NCI-H1694 (cell line): ENCODE data around the gene RTL1.

ENCODE experiments used
- DNase-seq: peaks from one replicate; lab custom pipeline; 2025; lab: John Stamatoyannopoulos, UW

RTL1 gene

DNA sequence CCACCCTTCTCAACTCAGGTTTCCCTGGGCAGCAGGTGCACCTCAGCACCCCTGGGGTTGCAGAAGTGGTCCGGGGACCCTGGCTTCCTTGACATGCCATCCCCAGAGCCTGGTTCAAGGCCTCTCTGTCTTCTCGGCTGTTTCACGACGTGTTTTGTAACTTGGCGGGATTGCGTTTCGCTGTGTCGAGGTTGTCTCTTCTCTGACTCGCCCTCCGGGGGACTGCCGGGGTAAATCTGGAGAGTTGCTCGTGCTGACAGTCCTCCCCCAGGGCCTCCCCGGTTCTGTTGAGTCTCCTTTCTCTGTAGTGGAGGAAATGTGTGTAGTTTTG, 52.0 kb downstream of the RTL1 start:
- no peak for DNase-seq

DNA sequence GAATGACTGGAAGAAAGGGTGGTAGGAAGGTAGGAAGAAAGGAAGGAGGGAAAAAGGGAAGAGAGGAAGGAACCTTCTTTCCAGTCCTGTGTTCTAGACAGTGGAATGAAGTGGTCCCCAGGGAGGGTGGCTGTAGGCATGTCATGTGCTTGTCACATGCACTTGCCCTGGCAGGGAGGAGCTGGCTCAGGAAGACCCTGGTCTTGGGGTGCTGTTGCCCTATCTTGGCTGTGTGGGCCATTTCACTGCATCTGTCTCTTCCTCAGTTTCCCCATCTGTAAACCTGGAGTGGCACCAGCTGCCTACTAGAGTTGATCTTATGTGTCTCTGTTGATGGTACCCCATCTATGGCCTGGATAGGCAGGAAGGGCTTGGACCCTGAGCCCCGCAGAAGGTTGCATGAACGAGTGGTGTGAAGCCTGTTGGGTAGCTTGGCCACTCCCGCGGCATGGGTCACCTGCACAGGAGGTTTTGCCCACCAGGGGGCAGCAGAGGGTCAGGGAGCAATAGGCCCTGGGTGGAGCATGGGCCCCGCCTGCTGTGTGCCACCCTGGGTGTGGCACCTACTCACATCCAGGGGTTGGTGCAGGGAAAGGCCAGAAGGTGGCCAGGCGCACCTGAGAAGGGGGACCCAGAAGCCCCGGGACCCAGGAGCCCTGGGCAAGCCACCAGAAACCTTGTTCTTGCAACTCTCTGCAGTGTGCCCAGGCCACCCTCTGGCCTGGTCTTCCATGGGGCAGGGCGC, 52.5 kb downstream of the RTL1 start:
- DNase-seq = peak; percentile 59

DNA sequence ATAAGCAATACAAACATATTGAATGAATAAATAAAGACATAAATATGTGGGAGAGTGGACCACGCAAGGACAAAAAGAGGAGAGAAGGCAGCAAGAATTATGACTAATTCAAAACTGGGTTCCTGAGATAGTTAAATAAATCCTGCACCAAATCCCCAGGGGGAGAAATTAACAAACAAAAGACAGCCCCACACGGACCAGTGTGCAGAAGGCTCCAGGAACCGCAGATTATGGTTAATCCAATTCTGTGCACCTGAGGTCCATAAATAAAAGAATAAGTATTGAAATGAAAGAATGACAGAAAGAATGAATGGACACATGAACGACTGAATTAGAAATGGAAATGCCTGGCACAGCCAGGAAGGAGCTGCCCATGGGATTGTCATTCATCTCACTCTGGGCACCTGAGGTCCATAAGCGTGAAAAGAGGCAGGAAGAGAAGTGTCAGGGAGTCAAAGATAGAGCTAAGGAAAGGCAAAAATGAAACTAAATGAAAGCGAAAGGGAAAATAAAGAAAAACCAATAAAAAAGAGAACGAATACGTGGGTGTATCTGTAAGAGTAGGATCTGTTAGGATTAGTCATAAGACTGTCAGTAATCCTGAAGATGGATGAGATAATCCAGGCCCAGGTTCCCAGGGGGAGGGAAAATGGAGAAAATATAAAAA, 54.3 kb downstream of the RTL1 start:
- no peak for DNase-seq

DNA sequence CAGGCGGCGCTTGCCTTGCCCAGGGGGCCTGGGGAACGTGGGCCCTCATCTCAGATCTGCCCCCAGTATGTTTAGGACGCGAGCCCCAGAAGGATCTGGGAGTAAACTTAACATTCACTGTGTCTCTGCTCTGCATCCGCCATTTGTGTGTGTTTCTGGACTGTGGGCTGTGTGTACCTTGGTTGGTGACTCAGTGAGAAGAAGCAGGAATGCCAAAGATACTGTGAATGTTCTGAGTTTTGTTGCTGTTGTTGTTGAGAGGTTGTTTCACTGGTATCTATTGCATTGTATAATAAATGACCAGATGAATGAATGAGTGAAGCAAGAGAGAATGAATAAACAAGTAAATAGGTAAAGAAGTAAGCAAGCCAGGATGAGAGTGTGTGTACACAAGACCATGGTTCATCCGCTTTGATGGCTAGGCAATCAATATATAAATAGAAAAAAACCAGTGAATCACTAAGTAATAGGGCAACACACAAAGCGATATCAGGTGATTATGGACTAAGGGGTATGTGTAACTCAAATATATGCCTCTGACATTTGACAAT, 57.1 kb downstream of the RTL1 start:
- no peak for DNase-seq

DNA sequence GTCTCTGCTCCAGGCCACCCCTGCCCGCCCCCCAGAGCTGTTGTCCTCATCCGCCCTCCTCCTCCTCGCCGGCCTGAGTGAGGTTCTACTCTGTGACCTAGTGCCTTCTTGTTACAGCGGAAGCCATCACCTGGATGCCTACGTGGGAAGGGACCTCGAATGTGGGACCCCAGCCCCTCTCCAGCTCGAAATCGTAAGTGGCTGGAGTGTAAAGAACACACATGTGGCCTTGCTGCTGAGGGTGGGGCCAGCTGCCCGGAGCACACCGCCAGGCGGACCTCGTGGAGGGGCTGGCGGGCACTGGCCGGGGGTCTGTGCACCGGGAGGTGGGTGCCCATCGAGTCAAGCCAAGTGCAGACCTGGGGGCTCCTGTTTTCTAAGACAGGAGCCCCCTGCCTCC, 58.2 kb downstream of the RTL1 start:
- no peak for DNase-seq

DNA sequence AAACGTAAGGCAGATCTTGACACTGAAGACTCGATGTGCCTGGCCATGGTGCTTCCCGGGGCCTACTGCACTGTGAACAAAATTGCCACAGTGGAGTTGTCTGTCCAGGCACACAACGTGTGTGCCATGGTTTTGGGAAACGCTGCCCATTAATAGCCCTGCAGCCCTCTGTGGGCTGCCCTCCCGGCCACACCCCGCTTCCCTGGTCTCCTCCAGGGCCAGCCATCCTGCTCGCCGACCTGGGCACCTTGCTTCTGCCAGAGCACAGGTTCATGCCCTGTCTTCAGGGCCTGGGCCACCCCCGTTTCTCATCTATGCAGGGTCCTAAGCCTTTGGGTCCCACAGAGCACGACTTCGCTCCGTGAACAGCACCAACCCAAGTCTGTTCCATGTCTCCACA, 58.7 kb downstream of the RTL1 start:
- no peak for DNase-seq

DNA sequence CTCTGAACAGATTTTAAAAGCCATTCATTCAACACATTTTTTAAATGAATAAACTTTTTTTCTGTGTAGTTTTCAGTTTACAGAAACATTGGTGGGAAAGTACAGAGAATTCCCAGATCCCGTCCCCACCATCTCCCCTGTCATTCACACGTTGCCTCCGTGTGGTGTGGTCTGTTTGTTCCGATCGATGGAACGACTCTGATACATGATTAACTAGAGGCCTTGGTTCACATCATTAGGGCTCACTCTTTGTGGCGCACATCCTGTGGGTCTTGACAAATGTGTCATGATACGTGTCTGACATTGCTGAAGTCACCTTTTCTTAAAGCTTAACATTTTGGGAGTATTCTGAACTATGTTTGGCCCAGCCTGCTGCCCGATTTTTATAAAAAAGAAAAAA, 59.1 kb downstream of the RTL1 start:
- no peak for DNase-seq

DNA sequence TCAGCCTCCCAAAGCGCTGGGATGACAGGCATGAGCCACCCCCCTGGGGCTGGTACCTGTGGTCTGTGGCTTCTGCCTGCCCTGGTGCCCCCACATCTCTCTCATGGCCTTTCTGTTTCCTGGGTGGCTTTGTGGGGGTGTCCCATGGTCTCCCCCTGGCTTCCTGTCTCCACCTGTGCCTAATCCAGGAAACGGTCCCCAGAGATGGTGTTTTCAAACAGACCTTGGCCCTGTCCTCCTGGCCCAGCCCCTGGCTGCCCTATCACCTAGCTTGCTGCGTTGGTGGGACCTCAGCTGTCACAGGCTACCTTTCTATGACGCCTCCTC, 59.5 kb downstream of the RTL1 start:
- DNase-seq = no peak

DNA sequence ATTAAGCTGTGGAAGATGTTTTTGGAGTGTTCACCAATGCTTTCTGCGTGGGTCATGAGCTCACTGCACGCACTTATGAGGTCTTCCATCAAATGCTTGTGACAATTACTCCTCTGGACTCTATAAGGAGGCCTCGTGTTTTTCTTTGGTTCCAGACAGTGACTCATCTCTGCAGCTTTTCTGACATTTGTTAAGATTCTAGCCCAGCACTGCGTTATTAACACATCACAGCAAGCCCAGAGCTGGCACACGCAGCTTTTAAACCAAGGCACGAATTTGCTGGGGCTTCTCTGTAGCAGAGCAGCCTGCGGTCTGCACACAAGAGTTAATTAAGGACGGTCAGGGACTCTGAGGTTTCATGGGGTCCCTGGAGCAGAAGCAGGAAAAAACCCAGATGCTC, 60.7 kb downstream of the RTL1 start:
- no peak for DNase-seq

DNA sequence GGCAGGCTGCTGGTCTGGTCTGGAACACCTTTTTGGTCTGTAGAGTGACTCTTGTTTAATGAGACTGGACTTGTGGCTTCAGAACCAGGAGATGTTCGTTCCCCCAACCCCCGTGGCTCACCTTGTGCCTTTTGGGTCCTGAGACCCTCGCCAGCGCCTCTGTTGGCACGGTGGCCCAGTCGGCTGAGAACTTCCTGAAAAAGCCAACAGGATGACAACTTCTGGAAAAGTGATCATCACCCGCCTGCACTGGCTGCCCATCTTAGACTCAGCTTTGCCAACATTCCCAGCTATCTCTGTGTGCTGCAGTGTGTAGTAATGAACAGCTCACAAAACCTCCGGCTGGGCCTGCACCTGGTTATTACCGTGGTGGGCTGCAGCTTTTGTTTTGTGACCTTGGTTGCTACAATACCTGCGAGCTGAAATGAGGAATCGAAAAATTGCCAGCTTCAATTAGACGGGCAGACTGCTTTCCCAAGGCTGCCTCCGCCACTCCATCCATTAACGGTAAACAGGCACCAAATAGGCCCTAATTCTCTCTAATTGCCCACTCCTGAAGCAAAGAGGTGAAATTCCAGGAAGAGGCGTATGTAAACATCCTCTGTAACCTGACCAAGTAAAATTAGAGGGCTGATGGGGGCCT, 61.6 kb downstream of the RTL1 start:
- no peak for DNase-seq

DNA sequence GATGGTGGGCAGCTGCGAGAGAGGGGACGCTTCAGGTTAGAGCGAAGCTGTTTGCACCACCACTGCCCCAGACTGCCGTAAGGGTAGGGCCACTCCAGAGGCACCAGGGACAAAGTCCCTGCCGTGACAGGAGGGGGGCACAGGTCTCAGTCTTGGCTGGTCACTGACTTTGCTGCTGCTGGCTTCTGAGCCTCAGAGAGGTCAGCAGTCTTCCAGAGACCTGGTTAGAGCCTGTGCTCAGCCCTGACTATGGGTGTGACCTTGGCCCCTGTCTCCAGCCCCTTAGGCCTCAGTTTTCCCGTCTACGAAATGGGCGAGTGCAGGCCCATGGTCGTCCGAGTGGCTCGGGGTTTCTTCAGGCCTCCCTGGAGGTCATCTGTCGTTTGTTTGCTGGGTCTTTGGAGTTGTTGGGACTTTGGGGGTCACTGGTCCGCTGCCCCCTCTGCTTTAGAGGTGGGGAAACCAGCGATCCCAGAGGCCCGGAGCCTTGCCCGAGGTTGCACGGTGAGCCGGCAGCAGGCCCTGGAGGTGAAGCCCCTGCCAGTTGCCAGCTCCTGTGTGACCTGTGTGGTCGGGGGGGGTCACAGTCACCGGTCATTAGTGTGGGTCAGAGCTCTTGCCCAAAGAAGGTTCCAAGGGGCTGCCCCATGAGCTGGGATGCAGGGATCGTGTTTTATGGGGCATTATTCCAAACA, 62.3 kb downstream of the RTL1 start:
- no peak for DNase-seq

DNA sequence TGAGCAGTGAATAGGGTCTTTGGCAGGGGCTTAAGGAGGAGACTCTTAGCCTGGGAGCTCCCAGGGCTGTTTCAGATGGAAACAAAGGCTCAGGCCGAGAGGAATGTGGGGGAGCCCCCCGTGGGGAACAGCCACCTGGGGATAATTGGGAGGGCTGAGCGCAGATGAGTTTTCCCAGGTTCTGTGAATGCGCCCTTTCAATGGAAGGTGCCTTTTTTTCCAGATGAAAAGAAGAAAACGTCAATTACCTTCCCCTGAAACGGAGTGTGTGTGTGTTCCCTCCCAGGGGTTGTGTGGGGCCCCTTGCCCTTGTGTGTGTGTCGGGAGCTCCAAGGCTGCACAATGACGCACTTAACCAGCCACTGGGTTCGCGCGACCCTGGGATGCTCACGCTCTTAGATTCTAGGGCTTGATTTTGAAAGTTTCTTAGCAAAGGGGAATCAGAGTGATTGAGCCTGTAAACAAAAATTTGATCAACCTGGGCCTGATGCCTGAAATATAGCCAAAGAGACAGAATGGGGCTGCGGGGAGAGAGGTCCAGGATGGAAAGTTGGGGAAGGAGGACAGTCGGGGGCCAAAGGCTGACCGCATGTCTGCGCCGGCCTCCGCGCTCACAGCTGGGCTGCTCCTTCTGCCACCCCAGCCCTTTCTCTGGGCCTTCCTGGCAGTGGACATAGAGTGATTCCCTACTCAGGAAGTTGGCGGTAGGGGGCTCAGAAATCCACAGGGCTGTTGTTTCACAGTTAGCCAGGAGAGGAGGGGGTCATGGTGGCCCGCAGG, 63.0 kb downstream of the RTL1 start:
- DNase-seq = no peak

DNA sequence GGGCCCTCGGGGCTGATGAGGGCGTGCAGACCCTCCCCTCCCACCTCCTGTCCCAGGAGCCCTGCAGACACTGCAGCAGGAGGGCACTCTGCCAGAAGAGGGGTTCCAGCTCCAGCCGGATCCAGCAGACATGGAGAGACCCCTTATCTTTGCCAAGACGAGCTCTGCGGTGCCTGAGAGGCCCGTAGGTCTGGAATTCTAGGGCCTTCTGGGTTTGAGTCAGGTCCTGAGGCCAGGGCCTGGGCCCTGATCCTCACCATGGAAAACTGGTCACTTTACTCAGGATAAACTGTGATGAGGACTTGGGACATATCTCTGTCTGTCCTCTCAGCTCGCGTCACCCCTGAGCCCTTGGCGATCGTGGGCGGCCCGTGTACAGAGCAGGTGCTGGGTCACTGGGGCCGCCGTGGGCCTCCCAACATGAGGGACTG, 63.8 kb downstream of the RTL1 start:
- no peak for DNase-seq

DNA sequence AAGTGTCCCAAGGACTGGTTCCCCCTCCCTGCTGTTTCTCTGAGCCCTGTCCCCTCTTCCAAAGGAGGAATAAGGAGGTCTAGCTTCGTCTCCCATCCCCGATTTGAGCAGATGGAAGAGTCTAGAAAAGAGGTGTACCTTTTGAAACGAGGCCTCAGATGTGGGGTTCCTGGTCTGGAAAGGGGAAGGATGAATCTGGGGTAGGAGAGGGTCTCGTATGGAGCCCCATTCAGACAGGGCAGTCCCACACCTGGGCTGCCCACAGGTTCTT, 64.3 kb downstream of the RTL1 start:
- DNase-seq = no peak

DNA sequence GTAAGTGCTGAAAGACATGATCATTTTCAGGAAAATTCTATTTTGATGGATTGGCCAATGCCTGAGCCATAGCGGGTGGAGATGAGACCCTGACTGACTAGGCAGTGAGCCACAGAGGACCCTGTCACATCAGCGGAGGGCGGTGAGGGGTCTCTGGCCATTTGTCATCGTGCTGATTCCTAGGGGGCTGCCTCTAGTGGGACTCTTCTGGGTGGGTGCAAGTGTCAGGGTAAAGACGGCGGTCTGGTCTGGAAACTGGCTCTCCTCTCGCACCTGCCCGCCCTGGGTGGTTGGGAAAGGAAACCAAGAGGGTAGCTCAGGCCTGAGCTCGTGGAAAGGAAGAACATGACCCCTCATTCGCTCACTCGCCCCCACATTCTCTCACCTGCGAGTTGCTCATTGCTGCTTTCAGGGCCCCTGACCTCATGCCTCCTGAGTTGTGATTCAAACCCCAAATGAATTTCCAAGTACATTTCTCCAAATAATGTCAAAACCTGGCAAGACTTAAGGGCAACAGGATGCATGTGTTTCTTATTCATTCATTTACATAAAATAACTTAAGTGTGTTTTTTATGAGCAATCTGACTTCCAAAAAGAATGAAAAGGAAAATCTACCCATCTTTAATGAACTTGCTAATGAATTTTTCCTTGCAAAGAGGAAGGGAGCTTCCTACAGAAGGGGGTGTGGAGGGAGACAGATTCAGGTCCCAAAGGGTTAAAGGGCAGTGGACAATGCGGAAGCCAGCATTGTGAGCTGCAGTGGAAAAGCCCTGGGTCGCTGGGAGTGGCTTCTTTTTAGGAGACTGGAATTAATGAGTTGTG, 64.8 kb downstream of the RTL1 start:
- no peak for DNase-seq

DNA sequence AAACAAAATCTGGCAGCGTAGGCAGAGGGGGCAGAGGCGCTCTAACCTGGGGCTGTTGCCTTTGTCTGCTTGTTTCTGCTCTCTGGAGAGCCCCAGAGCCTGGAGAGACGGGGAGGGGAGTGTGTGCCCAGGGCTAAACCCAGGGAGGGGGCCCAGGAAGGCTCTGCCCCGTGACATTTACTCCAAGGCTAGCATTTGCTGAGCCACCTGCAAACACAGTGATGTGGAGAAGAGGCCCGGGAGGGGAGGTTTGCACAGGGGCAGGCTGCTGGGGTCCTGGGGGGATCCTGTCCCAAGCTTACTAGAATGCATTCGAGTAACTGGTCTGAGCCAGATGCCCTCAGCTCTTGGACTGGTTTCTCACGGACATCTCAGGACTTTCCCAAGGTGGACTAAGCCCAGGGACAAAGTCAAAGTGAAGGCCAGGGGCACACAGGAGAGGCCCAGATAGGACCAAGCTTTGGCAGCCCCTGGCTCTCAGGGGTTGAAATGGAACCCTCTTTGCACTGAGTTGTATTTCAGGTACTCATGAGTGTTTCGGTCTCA, 65.6 kb downstream of the RTL1 start:
- DNase-seq = no peak

DNA sequence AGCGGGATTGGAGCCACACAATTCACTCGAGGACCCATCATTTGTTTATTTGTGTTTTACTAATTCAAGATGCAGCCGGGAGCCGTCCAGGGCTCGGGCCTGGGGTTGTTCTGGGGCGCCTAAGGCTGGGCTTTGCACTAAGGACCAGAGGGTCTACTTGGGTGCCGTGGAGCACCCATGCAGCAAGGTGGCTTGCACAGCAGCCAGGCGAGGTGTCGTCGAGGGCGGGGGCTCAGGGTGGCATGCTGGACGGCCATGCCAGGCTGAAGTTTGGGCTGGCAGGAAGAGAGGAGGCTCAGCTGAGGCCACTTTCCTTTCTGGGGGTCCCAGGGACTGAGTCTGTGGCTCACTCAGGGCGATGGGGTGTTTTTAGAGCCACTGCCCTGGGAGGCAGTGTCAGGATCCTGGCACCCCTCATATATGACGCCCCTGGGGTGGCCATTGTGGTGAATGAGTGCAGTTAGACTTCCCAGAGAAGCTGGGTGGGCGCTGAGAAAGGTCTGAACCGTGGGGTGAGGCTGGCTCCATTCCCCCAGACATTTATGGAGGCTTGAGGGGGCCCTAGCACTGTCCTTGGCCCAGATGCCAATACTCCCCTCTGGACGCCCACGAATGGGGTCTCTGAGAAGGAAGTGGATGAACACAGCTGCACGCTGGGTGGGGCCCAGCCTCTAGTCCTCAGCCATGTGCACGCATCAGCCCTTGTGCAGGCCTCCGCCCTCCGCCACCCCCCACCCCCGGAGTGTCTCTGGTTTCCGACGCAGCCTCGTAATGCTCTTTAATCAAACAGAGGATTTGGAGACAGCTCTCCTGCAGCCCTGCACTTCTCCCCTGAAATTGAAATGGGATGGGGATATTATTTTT, 66.3 kb downstream of the RTL1 start:
- DNase-seq = no peak

DNA sequence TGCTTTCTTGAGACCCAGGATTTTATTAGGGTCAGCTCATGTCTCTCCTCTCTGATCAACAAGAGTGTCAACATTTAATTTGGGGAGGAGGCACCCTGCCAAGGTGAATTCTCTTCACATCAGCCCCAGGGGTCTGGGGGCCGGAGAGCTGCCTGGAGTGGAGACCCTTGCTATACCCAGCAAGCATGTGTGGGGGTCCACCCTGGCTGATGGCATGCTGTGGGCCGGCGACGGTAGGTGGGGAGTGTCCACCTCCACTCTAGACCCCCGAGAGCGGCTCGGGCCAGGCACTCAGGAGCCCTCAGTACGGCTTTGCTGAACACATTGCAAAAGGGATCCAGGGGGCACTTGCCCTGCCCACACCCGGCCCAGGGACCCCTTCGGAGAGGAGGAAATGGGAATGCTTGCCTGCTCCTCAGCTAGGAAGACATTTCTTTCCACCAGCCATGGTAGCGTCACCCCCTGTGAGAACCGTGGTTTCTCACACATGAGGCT, 67.2 kb downstream of the RTL1 start:
- DNase-seq = no peak

DNA sequence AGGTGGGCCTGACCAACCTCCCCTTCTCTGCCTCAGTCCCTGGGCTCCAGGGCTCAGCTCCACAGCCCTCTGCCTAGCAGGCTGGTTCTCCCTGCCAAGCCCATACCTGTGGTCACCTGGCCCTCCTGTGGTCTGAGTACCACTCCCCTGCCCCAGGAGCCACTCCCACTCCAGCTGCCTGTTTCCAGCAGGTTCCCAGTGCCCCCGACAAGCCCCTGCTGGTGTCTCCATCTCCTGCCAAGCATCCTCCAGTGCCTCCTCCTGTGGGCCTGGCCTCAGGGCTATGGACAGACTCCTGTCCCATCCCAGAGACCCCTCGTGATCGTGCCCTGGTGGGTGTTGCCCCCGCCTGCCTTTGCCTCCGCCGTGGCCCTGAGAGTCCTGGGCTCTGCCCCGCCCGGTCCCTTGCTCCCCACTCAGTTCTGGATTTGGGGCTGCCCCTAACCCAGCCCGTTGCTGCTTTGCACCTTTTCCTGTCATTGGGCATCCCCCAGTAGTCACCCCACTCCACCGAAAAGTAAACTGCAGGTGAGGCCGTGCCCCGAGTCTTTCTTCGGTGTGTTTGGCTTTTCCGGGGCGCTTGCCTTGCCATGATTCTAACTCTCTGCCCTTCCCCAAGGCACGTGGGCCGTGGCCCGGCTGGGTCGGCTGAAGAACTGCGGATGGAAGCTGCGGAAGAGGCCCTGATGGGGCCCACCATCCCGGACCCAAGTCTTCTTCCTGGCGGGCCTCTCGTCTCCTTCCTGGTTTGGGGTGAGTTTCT, 67.8 kb downstream of the RTL1 start:
- no peak for DNase-seq
